ENCODE results near the gene FRG2.
"Not testable (repeated sequence)": the region's sequence is repeated elsewhere in the genome, so short reads cannot be mapped to it uniquely, and the experiment has no call there.

FRG2 gene

GRCh38 chr4:190027156-190027555, at the start of gene FRG2:
FRG2 (minus strand) TSS chr4:190027256; CDS start chr4:190027204, 52 bp downstream.
- DNase-seq (ENCODE audit: low read depth in 2 of 2), result not testable (repeated sequence)

- DNase-seq (ENCODE audit: low read depth in 2 of 2), result not testable (repeated sequence)
These were observed 41.3 kb upstream of the FRG2 start for GRCh38 chr4:190068351-190068750.

- DNase-seq (ENCODE audit: low read depth in 2 of 2), result not testable (repeated sequence)
These were observed 37.7 kb upstream of the FRG2 start for GRCh38 chr4:190064805-190065204.

DNA sequence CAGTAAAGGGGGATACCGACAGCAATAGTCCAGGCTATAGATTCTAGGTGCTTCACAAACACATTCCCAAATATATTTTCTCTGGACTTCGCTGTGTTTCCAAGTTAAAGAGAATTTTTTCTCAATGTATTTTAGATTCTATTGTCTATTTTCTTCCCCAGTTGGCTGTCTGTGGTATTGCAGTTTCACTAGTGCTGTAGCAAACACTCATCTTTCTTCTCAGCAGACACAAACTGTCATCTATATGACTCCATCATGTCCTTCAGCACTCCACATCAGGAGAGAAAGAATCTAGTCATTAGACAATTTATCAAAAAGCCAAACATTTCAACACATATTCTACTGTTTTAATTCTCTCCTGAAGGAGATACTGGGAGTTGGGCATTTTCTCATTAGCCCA, 37.3 kb upstream of the FRG2 start, which contains the start of gene DBET:
DBET (plus strand) TSS at position 161 of the 400 bp plus-strand sequence.
- not testable (repeated sequence) for DNase-seq (ENCODE audit: low read depth in 2 of 2)

DNA sequence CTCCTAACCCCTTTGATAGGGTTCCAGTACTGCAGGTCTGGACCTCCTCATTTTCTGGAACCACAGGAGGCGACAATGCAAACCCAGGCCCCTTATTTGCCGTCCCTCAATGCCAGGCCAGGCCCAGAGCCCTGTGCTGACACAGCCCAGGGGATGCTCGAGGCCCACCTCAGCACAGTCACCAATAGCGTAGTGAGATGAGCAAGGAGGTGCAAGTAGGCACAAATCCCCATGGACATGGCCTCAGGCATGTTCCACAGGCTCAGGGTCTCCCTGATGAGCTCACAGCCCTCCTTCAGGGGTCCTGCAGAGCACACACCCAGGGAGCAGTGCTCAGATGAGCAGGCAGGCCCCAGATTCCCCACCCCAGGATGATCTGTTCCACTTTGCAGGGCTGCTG, 31.9 kb upstream of the FRG2 start:
- DNase-seq (ENCODE audit: low read depth in 2 of 2), result not testable (repeated sequence)

DNA sequence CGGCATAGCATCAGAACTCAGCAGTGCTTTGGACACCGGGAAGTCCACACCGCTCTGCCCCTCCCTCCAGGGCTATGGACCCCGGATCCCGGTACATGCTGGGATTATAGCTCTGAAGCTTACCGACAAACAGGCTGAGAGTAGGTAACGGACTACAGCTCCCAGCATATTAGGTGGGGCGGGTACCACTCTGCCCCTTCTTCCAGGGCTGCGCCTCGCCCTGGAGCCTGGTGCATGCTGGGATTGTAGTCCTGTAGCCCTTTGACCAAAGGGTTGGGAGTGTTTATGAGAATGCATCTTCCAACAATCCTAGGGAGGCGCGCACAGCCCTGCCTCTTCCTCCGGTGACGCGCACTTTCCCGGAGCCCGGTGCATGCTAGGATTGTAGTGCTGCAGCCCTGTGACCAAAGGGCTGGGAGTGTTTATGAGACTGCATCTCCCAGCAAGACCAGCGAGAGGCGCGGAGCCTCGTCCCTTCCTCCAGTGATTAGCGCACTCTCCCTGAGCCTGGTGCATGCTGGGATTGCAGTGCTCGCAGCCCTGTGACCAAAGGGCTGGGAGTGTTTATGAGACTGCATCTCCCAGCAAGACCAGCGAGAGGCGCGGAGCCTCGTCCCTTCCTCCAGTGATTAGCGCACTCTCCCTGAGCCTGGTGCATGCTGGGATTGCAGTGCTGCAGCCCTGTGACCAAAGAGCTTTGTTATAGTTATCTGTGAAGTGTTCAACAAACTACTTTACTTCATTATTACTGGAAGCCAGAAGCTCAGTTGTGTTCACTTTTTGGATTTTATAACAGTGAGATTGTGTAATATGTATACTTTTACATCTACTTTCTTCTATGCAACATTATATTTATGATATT, 22.6 kb upstream of the FRG2 start:
- DNase-seq (ENCODE audit: low read depth in 2 of 2), result not testable (repeated sequence)

DNA sequence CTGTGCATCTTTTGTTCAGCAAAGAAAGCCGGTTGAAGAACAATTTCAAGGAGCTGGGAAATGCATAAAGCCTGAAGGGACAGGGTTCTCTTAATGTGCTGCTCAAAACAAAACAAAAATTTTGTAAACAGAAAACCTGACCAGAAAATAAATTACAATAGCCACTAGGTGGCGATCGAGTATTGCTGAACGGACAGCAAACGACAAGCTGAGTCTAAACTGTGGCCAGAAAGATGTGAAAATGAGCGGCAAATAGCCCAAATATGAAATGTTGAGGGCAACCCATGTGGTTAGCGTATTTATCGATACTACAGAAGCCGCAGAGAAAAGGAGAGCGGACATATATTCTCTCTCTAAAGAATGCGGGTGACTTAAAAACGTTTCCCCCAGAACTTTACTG, 20.6 kb upstream of the FRG2 start:
- DNase-seq (ENCODE audit: low read depth in 2 of 2), result not testable (repeated sequence)

DNA sequence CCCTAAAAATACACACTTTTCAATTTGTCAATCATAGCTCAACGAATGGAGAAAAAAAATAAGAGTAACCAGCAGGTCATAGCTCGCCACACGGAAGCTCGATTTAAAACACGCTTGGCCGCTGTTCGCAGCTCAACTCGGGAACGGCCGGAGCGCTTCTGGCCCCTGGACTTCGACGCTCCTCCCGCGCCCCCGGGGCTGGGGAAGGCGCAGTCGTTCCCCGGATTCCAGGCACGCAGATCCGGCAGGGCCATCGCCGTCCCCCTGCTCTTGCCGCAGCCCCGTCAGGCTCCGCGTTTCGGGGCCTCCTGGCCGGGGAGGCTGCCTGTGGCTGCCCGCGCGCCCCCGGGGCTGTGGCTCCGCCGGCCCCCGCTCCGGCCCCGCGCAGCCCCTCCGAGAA, 13.8 kb upstream of the FRG2 start:
- DNase-seq (ENCODE audit: low read depth in 2 of 2), result not testable (repeated sequence)

DNA sequence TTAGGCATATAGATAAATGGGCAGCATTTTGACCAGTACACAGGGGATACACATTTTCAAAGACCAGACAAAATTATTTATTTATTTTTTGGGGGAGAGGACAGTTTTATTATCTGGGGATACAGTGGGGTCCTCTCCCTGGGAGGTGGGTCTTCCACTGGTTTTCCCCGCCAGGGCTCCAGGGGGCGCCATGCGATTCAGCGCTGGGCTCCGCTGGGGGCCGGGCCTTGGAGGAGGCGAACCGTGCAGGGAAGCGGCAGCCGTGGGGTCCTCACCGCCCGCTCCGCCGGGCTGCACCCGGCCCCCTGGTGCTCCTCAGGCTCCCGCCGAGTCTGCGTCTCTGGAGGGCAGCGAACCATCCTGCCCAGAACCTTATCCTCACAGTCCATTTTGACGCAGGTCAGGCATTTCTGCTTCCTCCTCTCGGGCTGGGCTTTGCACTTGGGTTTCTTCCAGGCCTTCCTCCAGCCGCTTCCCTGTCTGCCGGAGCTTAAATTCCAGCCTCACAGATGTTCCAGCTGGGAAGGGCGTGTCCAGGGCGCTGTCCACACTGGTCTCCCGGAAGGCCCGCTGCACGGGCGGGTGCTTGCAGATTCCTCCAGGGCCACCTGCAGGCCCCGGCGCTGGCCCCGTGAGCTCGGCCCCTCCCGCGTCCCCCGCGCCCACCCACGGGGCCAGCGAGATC, 10.8 kb upstream of the FRG2 start:
- not testable (repeated sequence) for DNase-seq (ENCODE audit: low read depth in 2 of 2)

DNA sequence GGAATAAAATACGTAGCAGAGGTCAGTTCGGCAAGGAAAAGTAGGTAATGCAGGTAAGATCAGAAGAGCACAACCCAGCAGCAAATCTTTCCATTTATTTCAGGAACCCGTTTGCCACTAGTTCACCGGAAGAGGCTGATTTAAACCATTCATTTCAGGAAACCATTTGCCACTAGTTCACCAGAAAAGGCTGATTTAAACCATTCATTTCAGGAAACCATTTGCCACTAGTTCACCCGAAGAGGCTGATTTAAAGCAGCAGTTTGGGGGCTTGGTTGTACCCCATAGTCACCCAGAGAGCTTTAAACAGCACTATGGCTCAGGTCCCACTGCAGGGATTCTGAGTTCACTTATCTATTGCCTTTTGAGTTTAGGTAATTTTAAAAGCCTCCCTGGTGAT, 4.2 kb upstream of the FRG2 start:
- not testable (repeated sequence) for DNase-seq (ENCODE audit: low read depth in 2 of 2)

DNA sequence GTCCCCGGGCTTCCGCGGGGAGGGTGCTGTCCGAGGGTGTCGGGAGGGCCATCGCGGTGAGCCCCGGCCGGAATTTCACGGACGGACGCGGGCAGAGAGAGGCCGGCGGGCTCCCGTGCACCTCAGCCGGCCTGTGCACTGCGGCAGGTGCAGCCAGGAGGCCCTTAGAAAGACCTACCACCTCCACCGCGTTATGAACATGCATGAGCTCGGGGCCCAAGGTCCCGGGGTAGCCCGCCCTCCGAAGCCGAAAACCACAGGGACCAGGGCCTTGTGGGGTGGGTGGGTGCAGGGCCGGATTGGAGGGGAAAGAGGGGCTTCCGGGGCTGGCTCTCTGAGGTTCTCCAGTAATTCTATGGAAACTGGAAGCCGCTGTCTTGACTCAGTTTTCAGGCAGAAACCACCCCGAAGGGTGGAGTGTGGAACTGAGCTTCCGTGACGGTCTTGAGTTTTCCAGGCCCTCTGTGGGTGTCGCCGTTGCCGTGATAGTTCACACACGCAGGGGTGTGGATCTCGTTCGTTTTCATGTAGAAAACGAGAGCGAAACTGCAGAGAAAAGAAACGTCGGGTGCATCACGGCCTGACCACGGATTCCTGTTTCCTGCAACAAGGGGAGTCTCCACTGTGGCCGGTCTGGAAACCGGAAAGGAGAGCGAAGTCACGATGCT, 4.3 kb downstream of the FRG2 start:
- not testable (repeated sequence) for DNase-seq (ENCODE audit: low read depth in 2 of 2)

DNA sequence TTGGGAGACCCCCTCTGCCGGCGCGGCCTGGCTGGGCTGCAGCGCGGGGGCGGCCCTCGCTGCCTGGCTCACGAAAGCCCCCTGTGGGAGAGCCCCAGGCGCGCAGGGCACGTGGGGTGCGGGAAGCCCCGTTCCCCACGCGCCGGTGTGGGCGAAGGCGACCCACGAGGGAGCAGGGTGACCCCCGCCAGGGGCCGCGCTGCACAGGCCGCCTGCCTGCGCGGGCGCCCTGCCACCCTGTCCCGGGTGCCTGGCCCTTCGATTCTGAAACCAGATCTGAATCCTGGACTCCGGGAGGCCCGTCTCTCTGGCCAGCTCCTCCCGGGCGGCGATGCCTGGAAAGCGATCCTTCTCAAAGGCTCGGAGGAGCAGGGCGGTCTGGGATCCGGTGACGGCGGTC, 5.1 kb downstream of the FRG2 start:
- not testable (repeated sequence) for DNase-seq (ENCODE audit: low read depth in 2 of 2)

- peak in 1 of 2 experiments; percentile 5 for DNase-seq (ENCODE audit: low read depth in 2 of 2)
These were observed 6.0 kb downstream of the FRG2 start for GRCh38 chr4:190020790-190021717.

DNA sequence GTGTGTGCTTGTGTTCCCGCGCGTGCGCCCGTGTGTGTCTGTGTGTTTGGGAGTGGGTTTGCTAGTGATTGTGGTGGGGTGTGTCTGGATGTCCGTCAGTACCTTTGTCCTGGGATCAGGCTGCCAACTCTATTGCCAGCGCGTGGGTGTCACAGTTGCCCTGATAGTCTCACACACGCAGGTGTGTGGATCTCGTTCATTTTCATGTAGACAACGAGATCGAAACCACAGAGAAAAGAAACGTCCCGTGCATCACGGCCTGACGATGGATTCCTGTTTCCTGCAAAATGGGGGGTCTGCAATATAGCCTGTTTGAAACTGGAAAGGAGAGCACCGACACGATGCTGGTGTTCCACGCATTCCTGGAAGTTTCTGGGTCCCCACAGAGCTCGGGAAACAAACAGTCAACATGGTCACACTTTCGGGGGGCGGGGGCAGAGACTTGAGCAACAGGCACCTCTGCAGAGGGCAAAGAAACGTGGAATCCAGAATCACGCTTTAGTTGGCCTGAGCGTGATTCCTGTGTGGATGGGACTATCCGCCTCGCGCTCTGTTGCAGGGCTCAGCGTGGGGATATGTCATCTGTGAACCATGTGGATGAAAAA, 7.1 kb downstream of the FRG2 start:
- not testable (repeated sequence) for DNase-seq (ENCODE audit: low read depth in 2 of 2)

DNA sequence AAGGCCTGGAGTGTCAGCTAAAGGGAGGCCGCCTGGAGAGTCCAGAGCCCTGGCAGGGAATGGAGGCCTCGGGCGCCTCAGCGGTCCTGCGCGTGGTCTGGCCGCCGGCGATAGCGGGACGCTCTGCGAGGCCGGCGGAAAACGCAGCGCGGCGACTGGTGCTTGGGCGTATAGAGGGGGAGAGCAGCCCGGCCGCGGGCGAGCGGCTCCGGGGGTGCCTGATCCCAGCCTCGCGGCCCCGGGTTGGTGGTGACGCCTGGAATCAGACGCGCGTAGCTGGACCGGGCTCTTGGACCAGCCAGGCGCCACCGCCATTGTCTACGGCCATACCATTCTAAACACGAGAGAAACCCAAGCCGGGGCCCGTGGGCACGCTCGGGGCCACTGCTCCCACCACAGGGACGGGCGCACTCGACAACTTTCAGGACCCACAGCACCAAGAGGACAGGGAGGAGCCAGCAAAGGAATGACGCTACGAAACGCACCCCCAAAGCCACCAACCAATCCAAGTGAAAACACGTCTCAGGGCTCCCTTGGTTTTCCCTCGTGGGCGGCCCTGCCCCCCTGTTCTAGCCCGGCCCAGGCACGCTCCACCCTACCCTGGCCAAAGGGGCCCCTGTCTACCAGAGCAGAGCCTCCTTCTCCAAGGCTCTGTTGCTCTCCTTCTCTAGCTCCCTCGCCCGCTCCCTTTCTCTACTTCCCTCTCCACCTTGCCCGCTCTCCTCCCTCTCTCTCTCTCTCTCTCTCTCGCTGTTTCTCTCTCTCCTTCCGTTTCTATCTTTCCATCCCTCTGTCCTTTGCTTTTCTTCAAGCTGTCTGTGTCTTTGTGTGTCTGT, 7.8 kb downstream of the FRG2 start:
- no peak for DNase-seq (ENCODE audit: low read depth in 2 of 2)

DNA sequence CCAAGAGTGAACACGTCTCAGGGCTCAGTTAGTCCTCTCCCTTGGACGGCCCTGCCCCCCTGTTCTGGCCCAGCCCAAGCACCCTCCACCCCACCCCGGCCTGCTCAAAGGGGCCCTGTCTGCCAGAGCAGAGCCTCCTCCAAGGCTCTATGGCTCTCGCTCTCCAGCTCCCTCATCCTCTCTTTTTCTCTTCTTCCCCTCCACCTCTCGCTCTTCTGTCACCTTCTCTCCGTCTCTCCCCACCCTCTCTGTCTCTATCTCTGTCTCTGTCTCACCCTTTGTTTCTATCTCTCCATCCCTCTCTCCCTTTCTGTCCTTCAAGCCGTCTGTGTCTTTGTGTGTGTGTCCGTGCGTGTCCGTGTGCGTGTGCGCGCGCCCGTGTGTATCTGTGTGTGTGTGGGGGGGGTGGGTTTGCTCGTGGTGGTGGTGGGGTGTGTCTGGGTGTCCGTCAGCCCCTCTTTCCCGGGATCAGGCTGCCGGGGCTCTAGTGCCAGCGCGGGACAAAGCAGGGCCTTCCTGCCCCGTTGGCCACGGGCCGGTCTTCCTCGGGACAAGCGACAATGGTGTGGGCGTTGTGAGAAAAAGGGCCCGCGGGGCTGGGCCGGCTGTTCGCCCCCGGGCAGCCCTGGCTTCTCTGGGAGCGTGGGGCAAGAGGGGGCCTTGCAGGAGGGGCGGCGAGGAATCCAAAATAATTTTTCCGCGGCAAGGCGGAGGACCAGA, 8.7 kb downstream of the FRG2 start:
- DNase-seq (ENCODE audit: low read depth in 2 of 2), result no peak

DNA sequence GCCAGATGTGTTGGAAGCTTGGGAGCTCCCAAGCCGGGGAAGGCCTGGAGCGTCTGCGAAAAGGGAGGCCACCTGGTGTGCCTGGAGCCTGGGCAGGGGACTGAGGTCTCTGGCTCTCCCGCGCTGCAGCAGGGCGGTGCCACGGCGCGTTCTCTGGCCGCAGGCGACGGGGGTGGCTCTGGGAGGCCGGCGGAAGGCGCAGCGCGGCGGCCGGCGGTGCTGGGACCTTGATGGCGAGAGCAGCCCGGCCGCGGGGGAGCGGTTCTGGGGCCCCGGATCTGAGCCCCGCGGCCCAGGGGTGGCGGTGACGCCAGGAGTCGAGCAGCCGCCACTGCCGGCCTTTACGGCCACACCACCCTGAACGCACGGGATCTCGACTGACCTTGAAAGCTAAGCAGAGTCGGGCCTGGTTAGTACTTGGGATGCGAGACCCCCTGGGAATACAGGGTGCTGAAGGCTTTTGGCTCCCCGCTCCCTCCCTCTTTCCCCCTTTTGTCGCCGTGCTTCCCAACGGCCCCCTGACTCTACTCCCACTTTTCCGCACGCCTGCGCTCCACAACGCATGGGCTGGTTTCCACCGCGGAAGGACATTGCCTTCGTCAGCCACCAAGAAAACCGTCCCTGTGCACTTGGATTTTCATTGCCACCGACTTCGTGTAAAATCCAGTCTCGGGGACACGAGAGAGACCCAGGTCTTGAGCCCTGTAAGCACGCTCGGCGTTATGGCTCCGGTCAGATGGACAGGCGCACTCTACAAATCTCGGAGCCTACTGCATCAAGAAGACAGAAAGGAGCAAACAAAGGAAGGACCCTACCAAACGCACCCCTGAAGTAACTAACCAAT, 9.5 kb downstream of the FRG2 start:
- no peak for DNase-seq (ENCODE audit: low read depth in 2 of 2)
